A673 (cell line): Measurements from ENCODE around the gene TOR3A.

Experiments used
- CTCF ChIP-seq: fragments of 300-800, 200-600 bp; sonication (generic); conservative IDR thresholded peaks from 2 replicates; pipeline ENCODE4 v1.5.1; 2017; ENCODE audit warnings: low read depth, mild to moderate bottlenecking, antibody characterized with exemption, low read length, moderate library complexity, mixed read lengths
- EZH2 ChIP-seq: fragments of 200-600 bp; sonication (generic); IDR thresholded peaks from 2 replicates; pipeline ENCODE4 v1.6.1; 2017; ENCODE audit warnings: borderline replicate concordance, low read depth, mild to moderate bottlenecking, mixed read lengths, antibody characterized with exemption, low read length; ENCODE audit not compliant: poor library complexity, severe bottlenecking

GRCh38 chr1:179104611-179105250 lies 22.9 kb downstream of the TOR3A start:
- no peak for TF ChIP-seq CTCF
- no peak for TF ChIP-seq EZH2
